Measurements from ENCODE around the gene FCHO2. TPM values are rescaled to one million over a fixed set of nuclear protein-coding genes. Genes with fewer than 3 reads are reported as not detected.

The FCHO2 gene
- total and polyA plus RNA-seq, 10 of the 15 experiments (the other 5 are each of a cell fraction or from before 2014, with no cell fraction given) = 0.05 to 1.4 (median 0.18) TPM

- FAIRE-seq = no peak
- POLR2A ChIA-PET = no interaction called here
- in situ Hi-C loops (cut with MboI) = no loop called here
Observed at GRCh38 chr5:72936893-72937292, 18.9 kb upstream of the FCHO2 start.

More at GRCh38 chr5:72936893-72937292, 18.9 kb upstream of the FCHO2 start:
- WGBS (ENCODE audit: insufficient coverage, insufficient replicate concordance, low lambda C conversion rate, missing lambda C conversion rate) = 53% methylated on average over 4 of the region's 4 CpGs
- Histone ChIP-seq H3K9ac (ENCODE audit: control insufficient read depth, insufficient read depth, low read length) (no peak overlapping the region), H3K9me3 (replicated peaks; ENCODE audit: control insufficient read depth, insufficient read depth, low read length) (no peaks in the 10 kb centered on the region), H3K79me2 (ENCODE audit: control insufficient read depth, insufficient read depth, low read length) (no peaks in the 10 kb centered on the region), H3K4me3 (no peak overlapping the region), H3K4me2 (ENCODE audit: control insufficient read depth, insufficient read depth) (no peak overlapping the region), H3K4me1 (ENCODE audit: control insufficient read depth, insufficient read depth, low read length) (no peaks in the 10 kb centered on the region), H2AFZ (ENCODE audit: control insufficient read depth, low read depth, low read length) (no peak overlapping the region), H3K27ac (ENCODE audit: control insufficient read depth, insufficient read depth) (no peak overlapping the region), H3K36me3 (ENCODE audit: control insufficient read depth in 2 of 2, insufficient read depth in 2 of 2, low read length in 1 of 2) (no peaks in the 10 kb centered on the region), H3K27me3 (replicated peaks in 1 of 2; ENCODE audit: control insufficient read depth in 2 of 2, insufficient read depth in 2 of 2, low read length in 1 of 2) (no peaks in the 10 kb centered on the region), H4K20me1 (ENCODE audit: control insufficient read depth, insufficient read depth) (no peaks in the 10 kb centered on the region)
- ChIA-PET SMC1A (ENCODE audit: uncharacterized antibody, unreplicated experiment) (no interaction called here), RAD21 (ENCODE audit: unreplicated experiment) (no interaction called here), CTCF (interaction anchor here (0.6 kb wide), 1 partner anchor 18 kb away, joined by 3 read pairs; no protein-coding TSS in a partner anchor)
- intact Hi-C loops (cut with micrococcal nuclease; ENCODE audit: unreplicated experiment) = no loop called here
- BruUV-seq (replicated peaks) = no TSS peak
- DNase-seq (ENCODE audit: low read depth, low spot score) = no peak
- TF ChIP-seq HDAC2 (IDR thresholded peaks at IDR 0.05) = no peak
- no peak for TF ChIP-seq SUZ12 (IDR thresholded peaks at IDR 0.05; ENCODE audit: unreplicated experiment)
- TF ChIP-seq SMC3 (IDR thresholded peaks at IDR 0.05; ENCODE audit: borderline replicate concordance, low read length) = no peak
- TF ChIP-seq USF2 (IDR thresholded peaks at IDR 0.05; ENCODE audit: borderline replicate concordance, low read depth, low read length) = no peak
- TF ChIP-seq MAX (IDR thresholded peaks at IDR 0.05; ENCODE audit: low read depth, low read length) = no peak
- no peak for TF ChIP-seq CUX1 (IDR thresholded peaks at IDR 0.05; ENCODE audit: insufficient replicate concordance, low read depth, low read length)
- TF ChIP-seq HSF1 (IDR thresholded peaks at IDR 0.05; ENCODE audit: low read depth, low read length) = no peak
- no peak for TF ChIP-seq POLR2AphosphoS5 (IDR thresholded peaks at IDR 0.05; ENCODE audit: low read length)
- no peak for TF ChIP-seq IKZF2 (IDR thresholded peaks at IDR 0.05)
- TF ChIP-seq ZZZ3 (IDR thresholded peaks at IDR 0.05; ENCODE audit: control insufficient read depth, insufficient read length, low read depth) = no peak
- no peak for TF ChIP-seq RB1 (IDR thresholded peaks at IDR 0.05; ENCODE audit: borderline replicate concordance)
- no peak for TF ChIP-seq CHD4 (IDR thresholded peaks at IDR 0.05)
- no peak for TF ChIP-seq BCL11A (IDR thresholded peaks at IDR 0.05; ENCODE audit: low read depth, low read length)
- TF ChIP-seq NR2F1 (conservative IDR thresholded peaks at IDR 0.05) = no peak
- no peak for TF ChIP-seq BCL3 (IDR thresholded peaks at IDR 0.05; ENCODE audit: borderline replicate concordance, insufficient read depth, low read depth, low read length, poor library complexity, severe bottlenecking)
- no peak for TF ChIP-seq JUNB (IDR thresholded peaks at IDR 0.05)
- no peak for ATAC-seq

All from GM12878 (cell line).